ENCODE results near the gene MYH14. TPM values are rescaled to one million over a fixed set of nuclear protein-coding genes. Genes with fewer than 3 reads are reported as not detected.

The MYH14 gene
- total RNA-seq, 1 donor from 2014 or later: 23.8 TPM

DNA sequence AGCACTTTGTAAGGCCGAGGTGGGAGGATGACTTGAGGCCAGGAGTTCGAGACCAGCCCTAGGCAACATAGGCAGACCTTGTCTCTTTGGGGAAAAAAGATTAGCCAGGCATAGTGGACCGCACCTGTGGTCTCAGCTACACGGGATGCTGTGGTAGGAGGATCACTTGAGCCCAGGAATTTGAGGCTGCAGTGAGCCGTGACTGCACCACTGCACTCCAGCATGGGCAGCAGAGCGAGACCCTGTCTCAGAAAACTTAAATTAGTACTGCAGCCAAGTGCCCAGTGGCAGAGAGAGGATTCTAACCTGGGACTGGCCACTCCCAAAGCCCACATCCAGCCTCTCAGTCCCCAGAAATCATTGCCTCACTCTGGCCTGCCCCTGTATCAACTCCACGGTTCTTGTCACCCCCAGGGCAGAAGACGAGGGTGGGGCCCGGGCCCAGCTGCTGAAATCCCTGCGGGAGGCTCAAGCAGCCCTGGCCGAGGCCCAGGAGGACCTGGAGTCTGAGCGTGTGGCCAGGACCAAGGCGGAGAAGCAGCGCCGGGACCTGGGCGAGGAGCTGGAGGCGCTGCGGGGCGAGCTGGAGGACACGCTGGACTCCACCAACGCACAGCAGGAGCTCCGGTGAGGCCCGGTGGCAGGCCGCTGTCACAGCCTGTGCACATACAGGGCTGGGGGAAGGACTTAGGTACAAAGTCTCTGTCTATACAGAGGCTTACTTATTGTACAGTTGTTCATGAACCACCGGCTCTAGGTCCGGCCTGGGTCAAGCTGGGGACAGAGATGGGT lies 72.4 kb downstream of the MYH14 start:
- TF ChIP-seq, protein P1, sequence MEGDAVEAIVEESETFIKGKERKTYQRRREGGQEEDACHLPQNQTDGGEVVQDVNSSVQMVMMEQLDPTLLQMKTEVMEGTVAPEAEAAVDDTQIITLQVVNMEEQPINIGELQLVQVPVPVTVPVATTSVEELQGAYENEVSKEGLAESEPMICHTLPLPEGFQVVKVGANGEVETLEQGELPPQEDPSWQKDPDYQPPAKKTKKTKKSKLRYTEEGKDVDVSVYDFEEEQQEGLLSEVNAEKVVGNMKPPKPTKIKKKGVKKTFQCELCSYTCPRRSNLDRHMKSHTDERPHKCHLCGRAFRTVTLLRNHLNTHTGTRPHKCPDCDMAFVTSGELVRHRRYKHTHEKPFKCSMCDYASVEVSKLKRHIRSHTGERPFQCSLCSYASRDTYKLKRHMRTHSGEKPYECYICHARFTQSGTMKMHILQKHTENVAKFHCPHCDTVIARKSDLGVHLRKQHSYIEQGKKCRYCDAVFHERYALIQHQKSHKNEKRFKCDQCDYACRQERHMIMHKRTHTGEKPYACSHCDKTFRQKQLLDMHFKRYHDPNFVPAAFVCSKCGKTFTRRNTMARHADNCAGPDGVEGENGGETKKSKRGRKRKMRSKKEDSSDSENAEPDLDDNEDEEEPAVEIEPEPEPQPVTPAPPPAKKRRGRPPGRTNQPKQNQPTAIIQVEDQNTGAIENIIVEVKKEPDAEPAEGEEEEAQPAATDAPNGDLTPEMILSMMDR (conservative IDR thresholded peaks at IDR 0.05; ENCODE audit: low read depth, low read length): no peak
- no peak overlapping the region for H3K4me3 ChIP-seq (ENCODE audit: low read depth, low read length)
- no peak for DNase-seq (ENCODE audit: low read depth)

DNA sequence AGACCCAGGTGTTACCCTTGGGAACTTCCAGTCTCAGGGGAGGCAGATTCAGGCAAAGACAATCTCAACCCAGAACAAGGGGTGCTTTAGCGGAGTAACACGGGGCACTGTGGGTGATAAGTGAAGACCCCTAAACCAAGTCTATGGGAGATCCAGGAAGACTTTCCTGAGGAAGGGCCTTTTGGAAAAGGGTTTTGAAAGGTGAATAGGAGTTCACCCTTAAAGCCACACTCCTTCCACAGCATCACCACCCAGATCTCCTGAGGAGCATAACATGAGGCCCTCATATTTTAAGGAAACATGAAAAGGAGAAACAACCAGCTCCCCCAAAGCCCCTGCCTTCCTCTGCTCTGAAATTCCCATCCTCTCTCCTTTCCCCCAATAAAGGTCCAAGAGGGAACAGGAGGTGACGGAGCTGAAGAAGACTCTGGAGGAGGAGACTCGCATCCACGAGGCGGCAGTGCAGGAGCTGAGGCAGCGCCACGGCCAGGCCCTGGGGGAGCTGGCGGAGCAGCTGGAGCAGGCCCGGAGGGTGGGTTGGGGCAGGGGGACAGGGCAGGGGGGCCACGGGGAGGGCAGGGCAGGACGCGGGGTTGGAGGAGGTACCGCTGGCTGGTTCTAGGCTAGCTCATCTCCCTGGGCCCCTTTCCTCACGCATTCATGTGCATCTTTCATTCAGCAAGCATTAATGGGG lies 73.1 kb downstream of the MYH14 start:
- TF ChIP-seq, protein P1 (conservative IDR thresholded peaks at IDR 0.05; ENCODE audit: low read depth, low read length): no peak
- DNase-seq (ENCODE audit: low read depth): no peak
- H3K4me3 ChIP-seq (ENCODE audit: low read depth, low read length): no peak overlapping the region

DNA sequence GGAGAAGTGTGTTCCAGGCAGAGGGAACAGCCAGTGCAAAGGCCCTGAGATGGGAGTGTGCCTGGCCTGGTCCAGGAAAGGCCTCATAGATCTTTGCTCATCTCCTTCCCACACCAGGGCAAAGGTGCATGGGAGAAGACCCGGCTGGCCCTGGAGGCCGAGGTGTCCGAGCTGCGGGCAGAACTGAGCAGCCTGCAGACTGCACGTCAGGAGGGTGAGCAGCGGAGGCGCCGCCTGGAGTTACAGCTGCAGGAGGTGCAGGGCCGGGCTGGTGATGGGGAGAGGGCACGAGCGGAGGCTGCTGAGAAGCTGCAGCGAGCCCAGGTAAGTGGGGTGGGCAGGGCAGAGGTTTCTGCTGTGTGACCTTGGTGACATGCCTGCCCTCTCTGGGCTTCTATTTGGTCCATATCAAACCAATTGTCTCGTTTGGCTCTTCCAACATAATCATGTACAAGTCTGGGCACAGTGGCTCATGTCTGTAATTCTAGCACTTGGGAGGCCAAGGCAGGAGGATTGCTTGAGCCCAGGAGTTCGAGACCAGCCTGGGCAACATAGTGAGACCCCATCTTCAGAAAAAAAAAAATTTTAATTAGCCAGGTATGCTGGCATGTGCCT lies 74.7 kb downstream of the MYH14 start:
- TF ChIP-seq, protein P1 (conservative IDR thresholded peaks at IDR 0.05; ENCODE audit: low read depth, low read length): no peak
- no peak overlapping the region for H3K4me3 ChIP-seq (ENCODE audit: low read depth, low read length)
- DNase-seq (ENCODE audit: low read depth): no peak

DNA sequence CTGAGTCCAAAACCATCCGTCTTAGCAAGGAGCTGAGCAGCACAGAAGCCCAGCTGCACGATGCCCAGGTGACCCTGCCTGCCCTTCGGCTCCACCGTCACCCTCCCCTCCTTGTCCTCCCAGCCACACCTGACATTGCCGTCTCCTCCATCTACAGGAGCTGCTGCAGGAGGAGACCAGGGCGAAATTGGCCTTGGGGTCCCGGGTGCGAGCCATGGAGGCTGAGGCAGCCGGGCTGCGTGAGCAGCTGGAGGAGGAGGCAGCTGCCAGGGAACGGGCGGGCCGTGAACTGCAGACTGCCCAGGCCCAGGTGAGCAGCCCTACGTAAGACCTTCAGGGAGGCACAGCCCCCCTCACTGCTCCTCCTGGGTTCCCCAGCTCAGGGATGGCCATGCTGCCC lies 76.7 kb downstream of the MYH14 start:
- no peak overlapping the region for H3K4me3 ChIP-seq (ENCODE audit: low read depth, low read length)
- DNase-seq (ENCODE audit: low read depth): no peak
- TF ChIP-seq, protein P1 (conservative IDR thresholded peaks at IDR 0.05; ENCODE audit: low read depth, low read length): no peak

DNA sequence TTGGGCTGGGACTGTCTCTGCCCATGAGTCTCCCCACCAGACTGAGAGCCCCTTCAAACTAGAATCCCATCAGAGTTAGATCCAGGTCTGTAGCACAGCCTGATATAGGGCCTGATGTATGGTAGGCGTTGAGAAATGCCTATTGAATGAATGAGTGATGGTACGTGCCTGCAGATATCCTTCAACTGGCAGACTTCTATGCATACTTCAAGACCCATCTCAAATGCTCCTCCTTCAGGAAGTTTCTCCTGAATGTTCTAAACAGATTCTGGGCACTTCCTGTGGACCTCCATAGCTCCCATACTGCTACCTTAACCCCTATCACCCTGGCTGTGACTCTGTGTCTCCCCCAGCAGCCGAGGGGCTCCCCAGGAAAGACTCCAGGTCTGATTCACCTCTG lies 77.6 kb downstream of the MYH14 start:
- H3K4me3 ChIP-seq (ENCODE audit: low read depth, low read length): no peak overlapping the region
- TF ChIP-seq, protein P1 (conservative IDR thresholded peaks at IDR 0.05; ENCODE audit: low read depth, low read length): no peak
- no peak for DNase-seq (ENCODE audit: low read depth)

DNA sequence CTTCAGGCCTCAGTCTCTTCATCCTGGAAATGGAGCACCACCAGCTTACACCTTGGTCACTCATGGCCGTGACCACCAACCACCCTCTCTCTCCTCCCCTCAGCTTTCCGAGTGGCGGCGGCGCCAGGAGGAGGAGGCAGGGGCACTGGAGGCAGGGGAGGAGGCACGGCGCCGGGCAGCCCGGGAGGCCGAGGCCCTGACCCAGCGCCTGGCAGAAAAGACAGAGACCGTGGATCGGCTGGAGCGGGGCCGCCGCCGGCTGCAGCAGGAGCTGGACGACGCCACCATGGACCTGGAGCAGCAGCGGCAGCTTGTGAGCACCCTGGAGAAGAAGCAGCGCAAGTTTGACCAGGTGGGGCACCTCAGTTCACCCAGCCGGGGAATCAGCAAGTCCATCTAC lies 78.1 kb downstream of the MYH14 start:
- DNase-seq (ENCODE audit: low read depth): no peak
- no peak overlapping the region for H3K4me3 ChIP-seq (ENCODE audit: low read depth, low read length)
- TF ChIP-seq, protein P1 (conservative IDR thresholded peaks at IDR 0.05; ENCODE audit: low read depth, low read length): no peak

All from epithelial cell of proximal tubule (primary cell).